Progenitor cell of endocrine pancreas (in vitro differentiated cells): Measurements from ENCODE around the gene MYMX. TPM values are rescaled to one million over a fixed set of nuclear protein-coding genes. Genes with fewer than 3 reads are reported as not detected.

Experiments
- DNase-seq: peaks from one replicate; pipeline ENCODE4 v3.0.0; 2021; ENCODE audit warnings: low spot score; ENCODE audit not compliant: unreplicated experiment
- H3K27ac Mint-ChIP-seq: 2 replicates; pipeline ENCODE4 v1.8.0; 2021; ENCODE audit warnings: mild to moderate bottlenecking, moderate library complexity, mixed read lengths
- H3K27me3 Mint-ChIP-seq: 2 replicates; pipeline ENCODE4 v1.8.0; 2021; ENCODE audit warnings: mixed read lengths
- H3K36me3 Mint-ChIP-seq: 2 replicates; pipeline ENCODE4 v1.8.0; 2022; ENCODE audit warnings: mixed read lengths; ENCODE audit not compliant: insufficient read depth
- H3K4me1 Mint-ChIP-seq: 2 replicates; pipeline ENCODE4 v1.8.0; 2021; ENCODE audit warnings: low read depth, mixed read lengths
- H3K4me3 Mint-ChIP-seq: 2 replicates; pipeline ENCODE4 v1.8.0; 2021; ENCODE audit warnings: low read depth, mild to moderate bottlenecking, moderate library complexity, mixed read lengths
- H3K9me3 Mint-ChIP-seq: 2 replicates; pipeline ENCODE4 v1.8.0; 2021; ENCODE audit warnings: low read depth, mixed read lengths
- CTCF ChIP-seq: fragments of 200-600 bp; sonication (generic); IDR thresholded peaks from one replicate; pipeline ENCODE4 v1.5.0; 2021; ENCODE audit warnings: antibody characterized with exemption, mild to moderate bottlenecking; ENCODE audit not compliant: unreplicated experiment
- long read RNA-seq: library from polyadenylated mRNA; unstranded; transcript quantifications from one replicate; pipeline ENCODE4 v2.0.0, GENCODE V29; 2020
- total RNA-seq: library from RNA; stranded (reverse); gene quantifications from 2 replicates; pipeline ENCODE4 v1.2.1, GENCODE V29; 2021

Gene MYMX
- total RNA-seq: not detected in 2 replicates
- long read RNA-seq: 0 reads

GRCh38 chr6:44216677-44217331 is at the start of gene MYMX:
MYMX (plus strand) TSS chr6:44216926; CDS start chr6:44217472, 546 bp downstream.
- no peaks in the 10 kb centered on the region for H3K36me3 Mint-ChIP-seq
- H3K4me3 Mint-ChIP-seq: no peak within 1 kb of the TSS
- no peaks in the 10 kb centered on the region for H3K9me3 Mint-ChIP-seq
- TF ChIP-seq CTCF: no peak
- peaks cover 17% of the 10 kb centered on the region for H3K4me1 Mint-ChIP-seq
- H3K27ac Mint-ChIP-seq: no peak within 1 kb of the TSS
- H3K27me3 Mint-ChIP-seq: peaks cover 23% of the 10 kb centered on the region
- DNase-seq: no peak

DNA sequence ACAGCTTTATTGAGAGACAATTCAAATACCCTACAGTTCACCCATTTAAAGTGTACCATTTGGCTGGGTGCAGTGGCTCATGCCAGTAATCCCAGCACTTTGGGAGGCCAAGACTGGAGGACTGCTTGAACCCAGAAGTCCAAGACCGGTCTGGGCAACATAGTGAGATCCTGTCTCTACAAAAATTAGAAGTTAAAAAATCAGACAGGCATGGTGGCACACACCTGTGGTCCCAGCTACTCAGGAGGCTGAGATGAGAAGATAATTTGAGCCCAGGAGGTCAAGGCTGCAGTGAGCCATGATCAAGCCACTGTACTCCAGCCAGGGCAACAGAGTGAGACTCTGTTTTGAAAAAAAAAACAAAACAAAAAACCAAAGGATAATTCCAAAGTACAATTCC is 49.2 kb upstream of the MYMX start:
- TF ChIP-seq CTCF: no peak
- no peaks in the 10 kb centered on the region for H3K36me3 Mint-ChIP-seq
- H3K4me3 Mint-ChIP-seq: no peak overlapping the region
- H3K27ac Mint-ChIP-seq: no peak overlapping the region
- no peaks in the 10 kb centered on the region for H3K9me3 Mint-ChIP-seq
- H3K4me1 Mint-ChIP-seq: peaks cover 2% of the 10 kb centered on the region
- DNase-seq: no peak
- peaks cover 32% of the 10 kb centered on the region for H3K27me3 Mint-ChIP-seq

DNA sequence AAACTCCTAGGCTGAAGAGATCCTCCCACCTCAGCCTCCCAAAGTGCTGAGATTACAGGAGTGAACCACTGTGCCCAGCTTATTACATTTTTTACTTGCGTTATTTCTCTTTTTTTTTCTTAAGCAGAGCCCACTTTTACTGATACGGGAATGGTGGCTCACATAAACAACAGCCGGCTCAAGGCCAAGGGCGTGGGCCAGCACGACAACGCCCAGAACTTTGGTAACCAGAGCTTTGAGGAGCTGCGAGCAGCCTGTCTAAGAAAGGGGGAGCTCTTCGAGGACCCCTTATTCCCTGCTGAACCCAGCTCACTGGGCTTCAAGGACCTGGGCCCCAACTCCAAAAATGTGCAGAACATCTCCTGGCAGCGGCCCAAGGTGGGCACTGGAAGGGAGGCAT is 47.6 kb upstream of the MYMX start:
- H3K27ac Mint-ChIP-seq: no peak overlapping the region
- no peak for TF ChIP-seq CTCF
- H3K9me3 Mint-ChIP-seq: no peaks in the 10 kb centered on the region
- H3K36me3 Mint-ChIP-seq: no peaks in the 10 kb centered on the region
- DNase-seq: no peak
- peaks cover 33% of the 10 kb centered on the region for H3K27me3 Mint-ChIP-seq
- H3K4me1 Mint-ChIP-seq: peaks cover 2% of the 10 kb centered on the region
- no peak overlapping the region for H3K4me3 Mint-ChIP-seq

DNA sequence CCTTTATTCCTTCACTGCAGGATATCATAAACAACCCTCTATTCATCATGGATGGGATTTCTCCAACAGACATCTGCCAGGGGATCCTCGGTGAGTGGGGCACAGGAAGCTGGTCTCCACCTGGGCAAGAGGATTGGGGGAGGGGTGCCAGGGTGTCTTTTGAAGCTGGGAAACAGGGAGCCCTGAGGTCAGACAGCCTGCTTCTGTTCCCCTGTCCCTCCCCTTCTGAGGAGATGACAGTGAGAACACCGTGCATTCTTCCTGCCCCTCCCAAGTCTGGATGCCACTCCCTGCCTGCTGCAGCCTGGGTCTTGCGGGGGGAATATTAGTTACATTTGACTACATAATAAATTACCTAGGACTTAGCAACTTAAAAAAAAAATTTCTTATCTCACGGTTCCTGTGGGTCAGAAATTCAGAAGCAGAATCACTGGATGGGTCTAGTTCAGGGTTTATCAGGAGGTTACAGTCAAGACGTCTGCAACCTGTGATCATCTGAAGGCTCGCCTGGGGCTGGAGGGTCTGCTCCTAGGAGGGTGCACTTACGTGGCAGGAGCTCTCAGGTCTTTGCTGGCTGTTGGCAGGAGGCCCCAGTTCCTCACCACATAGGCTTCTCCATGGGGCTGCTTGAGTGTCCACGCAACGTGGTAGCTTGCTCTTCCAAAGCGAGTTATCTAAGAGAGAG is 46.7 kb upstream of the MYMX start:
- no peak for DNase-seq
- Mint-ChIP-seq H3K27me3 (peaks cover 29% of the 10 kb centered on the region), H3K9me3 (no peaks in the 10 kb centered on the region), H3K4me1 (peaks cover 2% of the 10 kb centered on the region), H3K4me3 (no peak overlapping the region), H3K27ac (no peak overlapping the region), H3K36me3 (no peaks in the 10 kb centered on the region)
- no peak for TF ChIP-seq CTCF

DNA sequence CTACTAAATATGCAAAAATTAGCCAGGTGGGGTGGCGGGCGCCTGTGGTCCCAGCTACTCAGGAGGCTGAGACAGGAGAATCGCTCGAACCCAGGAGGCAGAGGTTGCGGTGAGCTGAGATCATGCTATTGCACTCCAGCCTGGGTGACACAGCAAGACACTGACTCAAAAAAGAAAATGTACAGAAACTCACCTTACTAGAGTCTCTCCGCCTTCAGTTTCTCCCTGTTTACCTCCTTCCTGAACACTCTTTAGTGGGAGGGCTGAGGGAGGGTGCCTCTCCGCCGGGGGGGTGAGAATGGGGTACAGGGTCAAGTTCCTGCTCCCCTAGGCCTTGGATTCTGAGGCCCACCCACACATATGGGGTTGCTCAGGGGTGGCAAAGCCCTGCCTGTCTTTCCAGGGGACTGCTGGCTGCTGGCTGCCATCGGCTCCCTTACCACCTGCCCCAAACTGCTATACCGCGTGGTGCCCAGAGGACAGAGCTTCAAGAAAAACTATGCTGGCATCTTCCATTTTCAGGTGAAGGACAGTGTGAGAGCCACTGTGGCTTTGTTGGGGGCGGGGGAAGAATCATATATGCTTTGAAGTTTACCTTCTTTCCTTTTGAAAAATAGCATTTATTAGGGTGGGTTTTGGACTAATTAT is 44.7 kb upstream of the MYMX start:
- no peak for DNase-seq
- Mint-ChIP-seq H3K27ac (no peak overlapping the region), H3K27me3 (peaks cover 15% of the 10 kb centered on the region), H3K4me1 (no peaks in the 10 kb centered on the region), H3K4me3 (no peak overlapping the region), H3K9me3 (no peaks in the 10 kb centered on the region), H3K36me3 (no peaks in the 10 kb centered on the region)
- no peak for TF ChIP-seq CTCF
